PC-3 (cell line): ENCODE measurements around the gene MTHFD1L.

Source experiments
- CTCF ChIP-seq: fragments of 300-600 bp; sonication (generic); conservative IDR thresholded peaks from 2 replicates; pipeline ENCODE4 v1.5.1; 2017; ENCODE audit warnings: antibody characterized with exemption, low read depth, mild to moderate bottlenecking, low read length
- EZH2 ChIP-seq: fragments of 300-600 bp; sonication (generic); IDR thresholded peaks from one replicate; pipeline ENCODE4 v1.6.1; 2017; ENCODE audit warnings: antibody characterized with exemption, mild to moderate bottlenecking, low read length; ENCODE audit not compliant: unreplicated experiment
- EZH2phosphoT487 ChIP-seq: fragments of 300-600 bp; sonication (generic); IDR thresholded peaks from 2 replicates; pipeline ENCODE4 v1.6.1; 2018; ENCODE audit warnings: mild to moderate bottlenecking, antibody characterized with exemption, low read length, borderline replicate concordance

DNA sequence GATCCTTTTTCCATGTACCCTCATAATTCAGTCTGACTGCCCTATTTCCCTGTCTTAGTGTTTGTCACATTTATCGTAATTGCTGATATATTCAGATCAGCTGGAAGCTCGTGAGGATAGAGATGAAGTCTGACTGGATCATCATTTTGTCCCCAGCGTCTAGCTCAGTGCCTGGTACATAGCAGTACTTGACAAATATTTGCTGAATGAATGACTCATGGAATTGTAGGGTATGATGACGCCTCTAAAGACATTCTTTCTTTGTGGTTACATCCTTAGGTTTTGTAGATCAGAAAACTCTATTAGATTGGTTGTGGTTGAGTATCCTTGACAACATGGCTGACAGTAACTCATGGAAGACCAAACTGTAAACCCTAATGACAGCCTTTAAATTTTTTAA is 68.9 kb downstream of the MTHFD1L start:
- TF ChIP-seq CTCF (no peak), EZH2 (no peak), EZH2phosphoT487 (no peak)
